ENCODE data around the gene MGAT3. TPM values are rescaled to one million over a fixed set of nuclear protein-coding genes. Genes with fewer than 3 reads are reported as not detected.
"Not testable (repeated sequence)": the region's sequence is repeated elsewhere in the genome, so short reads cannot be mapped to it uniquely, and the experiment has no call there.

MGAT3 gene
- 0.15 and 0.86 TPM in 2 replicates for total RNA-seq (2014; rRNA removed; shearing (Covaris generic))

- no peak for DNase-seq (ENCODE audit: low read depth)
Observed at GRCh38 chr22:39456522-39457197, at the start of gene MGAT3. Gene MGAT3, plus strand, starts transcription at chr22:39457012. Its CDS starts 30,336 bp downstream, at chr22:39487348.

- DNase-seq (ENCODE audit: low read depth) = no peak
Observed at GRCh38 chr22:39408173-39408572, 48.6 kb upstream of the MGAT3 start.

DNA sequence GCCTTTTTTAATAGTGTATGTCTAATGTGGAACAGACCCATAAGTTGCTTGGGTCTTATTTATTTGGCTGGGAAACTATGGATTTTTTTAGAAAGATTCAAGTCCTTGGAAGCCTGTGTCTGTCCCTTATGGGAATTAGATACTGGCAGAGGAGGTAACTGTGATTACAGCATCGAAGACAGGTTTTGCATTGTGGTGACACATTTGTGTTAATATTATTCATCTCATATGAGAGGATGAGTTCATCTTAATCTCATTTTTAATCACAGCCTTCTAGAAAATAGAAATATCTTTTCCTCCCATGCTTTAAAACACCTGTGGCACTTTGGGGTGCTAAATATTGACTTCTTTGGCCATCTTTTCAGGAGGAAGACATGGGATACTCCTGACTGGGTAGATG lies 48.0 kb upstream of the MGAT3 start:
- DNase-seq (ENCODE audit: low read depth) = no peak

- DNase-seq (ENCODE audit: low read depth) = no peak
Observed at GRCh38 chr22:39409516-39410029, 47.2 kb upstream of the MGAT3 start.

- no peak for DNase-seq (ENCODE audit: low read depth)
Observed at GRCh38 chr22:39410264-39410663, 46.5 kb upstream of the MGAT3 start.

GRCh38 chr22:39411828-39412365 lies 44.9 kb upstream of the MGAT3 start:
- not testable (repeated sequence) for DNase-seq (ENCODE audit: low read depth)

- DNase-seq (ENCODE audit: low read depth) = not testable (repeated sequence)
Observed at GRCh38 chr22:39413204-39413603, 43.6 kb upstream of the MGAT3 start.

DNA sequence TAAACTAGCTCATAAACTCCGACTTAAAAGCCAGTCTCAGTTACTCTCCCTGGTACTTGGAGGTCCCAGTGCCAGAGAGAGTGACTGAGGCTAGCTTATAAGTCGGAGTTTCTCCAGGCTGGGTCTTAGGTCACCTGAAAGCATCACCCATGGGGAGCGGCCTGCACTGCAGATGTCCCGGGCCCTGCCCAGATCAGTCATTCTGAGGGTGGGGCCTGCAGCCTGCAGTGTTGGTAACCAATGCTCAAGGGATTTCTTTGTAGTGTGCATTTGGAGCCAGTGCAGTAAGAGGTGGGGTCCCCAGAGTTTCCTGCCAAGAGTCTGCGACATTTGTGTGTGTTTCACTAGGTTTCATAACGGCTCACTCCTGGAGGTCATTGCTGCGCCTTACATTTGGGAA lies 42.4 kb upstream of the MGAT3 start:
- no peak for DNase-seq (ENCODE audit: low read depth)

GRCh38 chr22:39414886-39415285 lies 41.9 kb upstream of the MGAT3 start:
- no peak for DNase-seq (ENCODE audit: low read depth)

- no peak for DNase-seq (ENCODE audit: low read depth)
Observed at GRCh38 chr22:39415506-39415905, 41.3 kb upstream of the MGAT3 start.

- no peak for DNase-seq (ENCODE audit: low read depth)
Observed at GRCh38 chr22:39416319-39416718, 40.5 kb upstream of the MGAT3 start.

- no peak for DNase-seq (ENCODE audit: low read depth)
Observed at GRCh38 chr22:39417641-39418040, 39.2 kb upstream of the MGAT3 start.

GRCh38 chr22:39418696-39419095 lies 38.1 kb upstream of the MGAT3 start:
- DNase-seq (ENCODE audit: low read depth) = no peak

- DNase-seq (ENCODE audit: low read depth) = no peak
Observed at GRCh38 chr22:39419096-39419495, 37.7 kb upstream of the MGAT3 start.

- DNase-seq (ENCODE audit: low read depth) = no peak
Observed at GRCh38 chr22:39419911-39420310, 36.9 kb upstream of the MGAT3 start.

GRCh38 chr22:39421691-39422090 lies 35.1 kb upstream of the MGAT3 start:
- no peak for DNase-seq (ENCODE audit: low read depth)

DNA sequence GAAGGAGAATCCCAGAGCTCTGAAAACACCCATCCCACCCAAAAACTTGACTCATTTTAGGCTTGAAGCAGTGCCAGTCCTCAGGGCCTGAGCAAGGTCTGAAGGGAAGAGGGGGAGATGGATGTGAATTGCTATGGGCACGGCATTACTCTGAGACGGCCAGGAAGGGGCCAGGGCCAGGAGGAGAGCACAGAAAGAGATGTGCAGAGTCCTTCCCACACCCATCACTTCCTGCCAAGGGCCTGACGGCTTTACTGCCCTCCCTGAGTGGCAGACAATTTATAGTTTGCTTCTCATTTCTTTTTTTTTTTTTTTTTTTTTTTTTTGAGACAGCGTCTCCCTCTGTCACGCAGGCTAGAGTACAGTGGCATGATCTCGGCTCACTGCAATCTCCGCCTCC lies 34.7 kb upstream of the MGAT3 start:
- no peak for DNase-seq (ENCODE audit: low read depth)

GRCh38 chr22:39422721-39423120 lies 34.1 kb upstream of the MGAT3 start:
- no peak for DNase-seq (ENCODE audit: low read depth)

GRCh38 chr22:39423976-39424375 lies 32.8 kb upstream of the MGAT3 start:
- no peak for DNase-seq (ENCODE audit: low read depth)

- DNase-seq (ENCODE audit: low read depth) = no peak
Observed at GRCh38 chr22:39426380-39427043, 30.3 kb upstream of the MGAT3 start.

DNA sequence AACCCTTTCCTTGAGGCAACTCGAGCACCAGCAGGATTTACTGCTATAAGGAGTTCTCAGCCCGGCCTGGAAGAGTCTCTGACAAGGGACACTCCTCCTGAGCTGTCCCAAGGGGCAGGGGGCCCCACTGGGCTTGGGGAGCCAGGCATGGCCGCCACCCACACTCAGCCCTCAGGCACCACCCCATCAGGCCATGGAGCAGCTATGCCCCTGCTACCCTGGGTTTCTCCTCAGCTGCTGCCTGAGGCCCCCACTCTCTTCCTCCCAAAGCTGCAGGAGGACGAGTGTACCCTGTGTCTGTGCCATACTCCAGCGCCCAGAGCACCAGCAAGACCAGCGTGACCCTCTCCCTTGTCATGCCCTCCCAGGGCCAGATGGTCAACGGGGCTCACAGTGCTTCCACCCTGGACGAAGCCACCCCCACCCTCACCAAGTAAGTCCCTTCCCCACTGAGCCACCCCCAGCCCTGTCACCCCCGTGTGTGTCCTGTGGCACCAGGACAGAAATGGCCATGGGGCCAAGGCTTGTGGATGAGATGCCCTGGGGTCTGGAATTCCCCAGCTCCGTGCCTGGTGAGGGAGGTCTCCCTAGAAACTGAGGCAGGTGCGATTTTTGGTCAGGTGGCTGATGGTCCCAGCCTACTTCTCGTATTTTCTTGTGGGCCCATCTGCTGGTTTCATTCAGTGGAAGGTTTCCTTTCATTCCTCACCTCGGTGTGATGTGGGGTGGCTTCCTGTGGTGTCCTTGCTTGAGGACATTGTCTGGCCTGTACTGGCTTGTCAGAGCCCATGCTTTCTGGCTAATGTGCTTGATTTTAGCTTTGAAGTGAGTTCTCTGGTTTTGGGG lies 28.8 kb upstream of the MGAT3 start:
- DNase-seq (ENCODE audit: low read depth) = no peak

DNA sequence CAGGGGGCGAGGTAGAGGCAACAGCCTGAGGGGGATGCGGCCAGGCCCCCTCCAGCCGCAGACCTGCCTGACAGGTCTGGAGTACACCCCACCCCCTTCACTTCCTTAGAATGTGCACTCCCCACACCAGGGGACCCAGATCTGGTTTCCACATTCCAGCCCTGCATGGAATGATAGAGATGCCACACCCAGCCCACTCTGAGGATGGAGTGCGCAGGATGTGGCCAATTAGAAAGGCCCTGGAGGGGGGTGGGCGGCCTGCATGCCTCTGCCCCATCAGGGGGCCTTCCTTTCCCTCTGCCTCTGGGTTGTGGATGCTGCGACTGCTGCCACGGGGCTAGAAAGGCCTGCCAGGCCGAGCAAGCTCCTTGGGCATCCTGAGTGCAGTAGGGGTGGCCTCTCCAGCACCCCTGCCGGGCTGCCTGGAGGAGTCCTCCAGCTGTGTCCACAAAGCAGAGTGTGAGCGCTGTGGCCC lies 28.2 kb upstream of the MGAT3 start:
- DNase-seq (ENCODE audit: low read depth) = peak; percentile 40
